LNCAP (cell line): Measurements from ENCODE around the gene TMEM255B.

Experiments
- CTCF ChIP-seq: fragments of 450-650 bp; IDR thresholded peaks from 2 replicates; pipeline ENCODE4 v1.5.1; 2017; ENCODE audit warnings: mild to moderate bottlenecking

Gene TMEM255B

GRCh38 chr13:113746143-113746525 lies 12.9 kb upstream of the TMEM255B start:
- no peak for TF ChIP-seq CTCF

- TF ChIP-seq CTCF, result no peak
Observed at GRCh38 chr13:113746671-113747070, 12.4 kb upstream of the TMEM255B start.

GRCh38 chr13:113747291-113747833 lies 11.7 kb upstream of the TMEM255B start:
- TF ChIP-seq CTCF, result no peak

GRCh38 chr13:113748101-113748861 lies 10.7 kb upstream of the TMEM255B start:
- TF ChIP-seq CTCF, result no peak

GRCh38 chr13:113748862-113749451 lies 10.1 kb upstream of the TMEM255B start:
- TF ChIP-seq CTCF, result no peak

- no peak for TF ChIP-seq CTCF
Observed at GRCh38 chr13:113749507-113749906, 9.5 kb upstream of the TMEM255B start.

- TF ChIP-seq CTCF, result no peak
Observed at GRCh38 chr13:113749967-113750366, 9.1 kb upstream of the TMEM255B start.
